DMS 273 treated with DMSO at 0.1 percent for 48 hours (cell line): ENCODE data around the gene YBX2.

Source experiments
- DNase-seq: peaks from one replicate; lab custom pipeline; 2025; lab: John Stamatoyannopoulos, UW

YBX2 gene

GRCh38 chr17:7296189-7296861 is 1.9 kb upstream of the YBX2 start:
- peak; percentile 23 for DNase-seq

- DNase-seq = no peak
These were observed 1.1 kb upstream of the YBX2 start for GRCh38 chr17:7295230-7296180.

DNA sequence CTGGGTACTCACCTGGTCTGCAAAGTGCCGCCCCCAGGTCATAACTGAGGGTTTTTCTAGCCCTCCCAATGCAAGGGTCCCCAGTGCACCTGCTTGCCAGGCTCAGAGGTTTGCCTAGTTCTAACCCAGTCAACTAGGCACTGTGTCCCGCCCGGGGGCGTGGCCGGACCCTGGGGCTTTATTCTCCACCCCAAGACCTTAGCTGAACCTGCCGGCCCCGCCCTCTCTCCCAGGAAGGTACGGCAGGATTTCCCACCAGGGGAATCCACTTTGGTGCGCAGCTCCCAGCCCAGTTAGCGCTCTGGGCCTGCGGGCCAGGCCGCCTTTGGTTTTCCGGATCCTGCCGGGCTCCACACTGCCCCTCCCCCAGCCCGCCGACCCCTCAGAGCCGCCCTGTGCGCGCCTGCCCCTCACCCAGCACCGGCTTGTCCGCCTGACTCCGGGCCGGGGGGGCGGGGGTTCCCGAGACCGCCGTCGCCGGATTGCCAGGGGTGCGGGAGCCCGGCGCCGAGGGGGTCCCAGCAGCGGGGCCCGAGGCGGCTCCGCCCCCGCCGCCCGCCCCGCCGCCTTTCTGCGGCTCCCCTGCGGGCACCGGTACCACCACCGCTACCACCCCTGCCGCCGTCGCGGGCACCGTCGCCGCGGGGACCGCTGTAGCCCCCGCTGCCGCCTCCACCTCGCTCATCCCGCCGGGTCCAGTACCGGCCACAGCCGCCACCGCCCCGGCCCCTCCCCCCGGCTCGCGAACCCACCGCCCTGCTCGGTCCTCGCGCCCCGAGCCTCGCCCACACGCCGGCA is 424 bp downstream of the YBX2 start:
- no peak for DNase-seq

- DNase-seq = no peak
These were observed 1.3 kb downstream of the YBX2 start for GRCh38 chr17:7293159-7293558.

DNA sequence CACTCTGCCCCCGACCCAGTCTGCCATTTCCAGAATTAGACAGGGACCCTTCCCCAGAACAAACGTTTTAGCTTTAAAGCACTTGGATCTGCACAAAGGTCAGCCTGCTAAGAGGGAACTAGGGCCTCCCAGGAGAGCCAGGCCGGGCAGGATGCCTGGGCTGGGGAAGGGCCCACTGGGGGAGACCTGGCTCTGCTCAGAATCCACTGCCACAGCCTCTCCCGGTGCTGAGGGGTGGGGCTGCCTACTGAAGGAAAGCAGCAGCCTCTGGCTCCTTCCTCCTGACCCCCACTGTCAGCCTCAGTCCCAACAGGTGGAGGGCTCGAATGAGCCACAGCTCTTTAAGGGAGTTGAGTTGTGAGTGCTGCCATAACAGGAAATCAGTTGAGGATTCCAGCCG is 1.7 kb downstream of the YBX2 start:
- DNase-seq = no peak

DNA sequence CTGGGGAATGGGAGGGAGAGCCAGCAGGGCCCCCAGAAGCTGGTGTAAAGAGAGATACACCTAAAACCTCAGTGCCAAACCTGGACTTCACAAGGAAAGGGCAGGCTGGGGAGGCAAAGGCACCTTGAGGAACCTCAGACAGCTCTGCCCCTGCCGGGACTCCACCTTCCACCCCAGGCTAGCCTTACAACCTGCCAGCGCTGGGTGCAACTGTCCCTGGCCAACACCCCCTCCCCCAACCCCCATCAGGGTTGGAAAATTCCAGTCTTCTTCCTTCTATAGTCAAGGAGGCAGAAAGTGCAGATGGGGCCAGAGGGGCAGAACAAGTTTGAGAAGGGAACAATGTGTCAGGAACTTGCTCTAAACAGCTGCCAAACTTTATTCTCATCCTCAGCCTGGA is 2.2 kb downstream of the YBX2 start:
- DNase-seq = no peak

GRCh38 chr17:7290685-7291084 is 3.8 kb downstream of the YBX2 start:
- DNase-seq = no peak

DNA sequence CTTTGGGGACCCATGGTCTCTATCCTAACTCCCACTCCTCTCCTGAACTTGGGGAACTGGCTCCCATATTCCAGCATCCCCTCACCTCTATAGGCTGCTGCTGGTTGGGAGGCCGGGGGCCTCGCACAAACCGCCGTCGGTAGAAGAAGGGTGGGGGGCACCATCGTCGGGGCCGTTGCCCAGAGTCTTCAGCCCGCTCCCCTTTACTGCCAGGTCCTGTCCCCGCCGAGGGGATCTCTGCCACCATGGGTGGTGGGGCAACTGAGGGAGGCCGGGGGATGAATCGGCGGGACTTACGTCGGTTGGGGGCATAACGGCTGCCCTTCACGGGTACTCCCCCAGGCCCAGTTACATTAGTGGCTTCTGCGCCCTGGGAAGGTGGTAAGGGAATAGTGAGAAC is 4.3 kb downstream of the YBX2 start:
- no peak for DNase-seq

DNA sequence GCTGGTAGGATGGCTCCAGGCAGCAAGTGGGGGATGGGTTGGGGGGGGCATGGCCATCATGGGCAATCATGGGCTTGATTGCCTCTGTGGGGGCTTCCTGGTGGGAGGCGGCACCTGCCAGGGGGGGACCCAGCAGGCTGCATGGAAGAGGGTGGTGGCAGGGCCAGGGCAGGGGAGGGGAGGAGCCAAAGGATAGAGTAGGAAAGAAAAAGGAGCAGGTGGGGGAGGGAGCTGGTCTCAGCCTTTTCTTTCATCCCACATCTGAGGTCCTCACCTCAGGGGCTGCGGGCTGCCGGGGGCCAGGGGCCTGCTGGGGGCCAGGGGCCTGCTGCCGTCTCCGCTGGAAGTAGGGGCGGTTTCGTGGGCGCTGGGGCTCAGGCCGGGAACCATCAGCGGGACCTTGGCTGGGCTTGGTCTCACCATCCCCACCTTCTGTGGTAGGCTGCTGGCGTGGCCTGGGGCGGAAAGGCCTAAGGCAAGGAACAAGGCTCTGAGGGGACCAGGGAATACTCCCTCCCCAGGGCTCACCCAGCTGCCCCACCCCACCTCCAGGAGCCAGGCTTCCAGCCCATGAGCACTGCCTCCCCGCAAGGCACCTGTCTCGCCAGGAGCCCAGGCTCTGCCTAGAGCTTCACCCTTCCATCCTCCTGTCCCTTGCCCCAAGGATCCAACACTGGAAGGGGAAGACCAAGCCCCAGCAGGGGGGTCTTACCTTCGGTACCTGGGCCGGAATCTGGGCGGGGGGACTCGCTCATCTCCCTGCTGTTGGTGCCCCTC is 5.0 kb downstream of the YBX2 start:
- no peak for DNase-seq

GRCh38 chr17:7285679-7286078 is 8.8 kb downstream of the YBX2 start:
- no peak for DNase-seq

GRCh38 chr17:7284911-7285310 is 9.5 kb downstream of the YBX2 start:
- DNase-seq = no peak

DNA sequence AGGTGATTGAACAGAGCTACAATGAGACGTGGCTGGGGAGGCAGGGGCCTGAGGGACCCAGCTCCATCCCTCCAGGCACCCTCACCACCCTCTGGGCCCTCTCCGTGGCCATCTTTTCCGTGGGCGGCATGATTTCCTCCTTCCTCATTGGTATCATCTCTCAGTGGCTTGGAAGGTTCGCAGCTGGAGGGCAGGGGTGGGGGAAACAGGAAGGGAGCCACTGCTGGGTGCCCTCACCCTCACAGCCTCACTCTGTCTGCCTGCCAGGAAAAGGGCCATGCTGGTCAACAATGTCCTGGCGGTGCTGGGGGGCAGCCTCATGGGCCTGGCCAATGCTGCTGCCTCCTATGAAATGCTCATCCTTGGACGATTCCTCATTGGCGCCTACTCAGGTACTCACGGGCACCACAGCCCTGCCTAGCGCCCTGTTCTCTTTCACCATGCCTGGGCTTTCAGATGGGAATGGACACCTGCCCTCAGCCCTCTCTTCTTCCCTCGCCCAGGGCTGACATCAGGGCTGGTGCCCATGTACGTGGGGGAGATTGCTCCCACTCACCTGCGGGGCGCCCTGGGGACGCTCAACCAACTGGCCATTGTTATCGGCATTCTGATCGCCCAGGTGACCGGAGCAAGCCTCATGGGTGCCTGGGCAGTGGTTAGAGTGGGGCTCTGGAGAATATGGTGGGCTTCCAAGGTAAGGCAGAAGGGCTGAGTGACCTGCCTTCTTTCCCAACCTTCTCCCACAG is 10.8 kb downstream of the YBX2 start:
- no peak for DNase-seq

DNA sequence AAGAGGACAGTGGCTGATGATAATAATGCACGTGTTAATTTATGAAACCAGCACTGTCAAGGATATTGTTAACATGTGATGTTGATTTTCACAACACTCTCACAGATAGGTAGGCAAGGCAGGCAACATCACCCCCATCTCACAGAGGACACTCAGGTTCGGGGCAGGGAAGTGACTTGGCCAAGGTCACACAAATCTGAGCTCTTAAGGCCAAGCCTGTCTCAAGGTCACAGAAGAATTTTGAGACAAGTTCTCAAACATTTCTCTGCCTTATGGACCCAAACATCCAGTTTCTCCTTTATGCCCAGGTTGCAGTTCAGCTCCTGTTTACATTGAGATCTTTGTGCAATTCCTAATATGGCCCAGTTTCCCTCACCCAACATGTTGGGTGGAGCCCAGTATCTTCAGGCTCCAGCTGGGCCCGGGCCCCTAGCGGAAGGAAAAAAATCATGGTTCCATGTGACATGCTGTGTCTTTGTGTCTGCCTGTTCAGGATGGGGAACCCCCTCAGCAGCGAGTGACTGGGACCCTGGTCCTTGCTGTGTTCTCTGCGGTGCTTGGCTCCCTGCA is 11.6 kb downstream of the YBX2 start:
- no peak for DNase-seq

DNA sequence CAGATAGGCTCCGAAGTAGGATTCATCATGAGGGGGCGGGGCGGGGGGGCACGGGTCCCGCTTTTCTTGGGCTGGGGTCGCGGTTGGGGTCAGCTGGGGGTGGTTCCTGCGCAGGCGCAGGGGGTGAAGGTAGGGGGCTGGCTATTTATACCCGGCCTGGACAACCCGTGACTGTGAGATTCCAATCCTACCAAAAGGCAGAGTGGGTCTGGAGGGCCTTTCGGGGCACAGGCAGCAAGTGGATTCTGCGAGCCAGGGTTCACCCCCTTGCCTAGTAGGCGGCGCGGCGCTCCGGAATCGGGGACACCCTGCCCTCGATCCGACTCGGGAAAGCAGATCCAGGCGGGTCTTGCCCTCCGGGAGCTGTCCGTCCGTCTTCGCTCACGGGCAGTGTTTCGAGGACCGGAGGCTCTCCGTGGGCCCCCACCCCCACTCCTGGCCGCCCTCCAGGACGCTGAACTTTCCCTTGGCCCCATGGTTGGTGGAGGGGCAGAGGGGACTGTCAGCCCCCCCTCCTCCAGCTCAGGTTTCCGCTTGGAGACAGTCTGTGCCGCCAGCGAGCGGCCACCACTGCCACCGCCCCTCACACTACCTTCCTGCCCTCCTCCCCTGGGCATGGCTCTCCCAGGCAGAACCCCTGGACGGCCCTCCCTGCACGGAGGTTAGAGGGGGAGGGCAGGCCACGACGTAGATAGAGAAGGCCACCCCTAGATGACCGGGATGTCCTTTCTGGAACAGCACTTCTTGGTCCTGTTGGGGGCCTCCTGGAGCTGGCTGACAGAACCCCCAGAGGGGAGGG is 12.3 kb downstream of the YBX2 start:
- DNase-seq = no peak

GRCh38 chr17:7281074-7281952 is 13.1 kb downstream of the YBX2 start, which contains the start of gene SLC2A4:
SLC2A4 (plus strand) TSS chr17:7281718; CDS start chr17:7281935, 217 bp downstream.
- peak; percentile 78 for DNase-seq

DNA sequence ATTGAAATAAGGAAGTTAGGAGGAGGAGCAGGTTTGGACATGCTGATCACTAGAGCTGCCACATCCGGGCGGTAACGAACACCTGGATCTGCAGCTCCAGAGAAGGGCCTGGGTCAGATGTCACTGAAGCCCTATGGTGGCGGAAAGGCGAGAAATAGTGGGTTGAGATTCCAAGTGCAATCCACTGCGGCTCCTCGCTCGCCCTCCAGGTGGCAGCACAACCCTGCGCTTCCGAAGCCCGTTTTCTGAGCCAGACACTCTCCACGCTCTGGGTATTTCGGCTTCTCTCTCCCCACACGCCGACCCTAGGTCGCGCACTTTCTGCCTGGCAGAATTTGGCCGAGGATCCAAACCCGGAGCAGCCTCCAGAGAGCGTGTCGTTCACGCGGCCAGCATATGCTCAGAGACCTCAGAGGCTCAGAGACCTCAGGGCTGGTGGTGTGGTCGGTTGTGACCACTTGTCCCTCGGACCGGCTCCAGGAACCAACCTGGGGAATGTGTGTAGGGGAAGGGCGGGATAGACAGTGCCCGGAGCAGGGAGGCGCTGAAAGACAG is 13.8 kb downstream of the YBX2 start:
- DNase-seq = peak; percentile 76

GRCh38 chr17:7279448-7279847 is 15.0 kb downstream of the YBX2 start:
- no peak for DNase-seq

DNA sequence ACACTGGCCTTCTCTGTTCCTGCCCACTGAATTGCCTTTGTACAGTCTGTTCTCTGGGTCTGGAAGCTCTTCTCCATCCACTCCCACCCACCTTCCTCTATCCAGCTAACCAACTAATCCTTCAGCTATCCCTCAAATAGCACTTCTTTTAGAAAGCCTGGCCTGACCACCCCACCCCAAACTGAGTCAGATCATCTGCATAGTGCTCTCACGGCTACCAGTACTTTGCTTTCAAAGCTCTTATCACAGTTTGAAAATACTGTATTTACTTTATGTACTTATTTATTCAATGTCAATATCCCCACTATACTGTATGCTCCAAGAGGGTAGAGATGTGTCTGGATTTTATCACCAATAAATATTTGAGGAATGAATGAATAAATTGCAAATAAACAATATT is 27.7 kb downstream of the YBX2 start:
- DNase-seq = no peak

GRCh38 chr17:7263801-7264078 is 30.7 kb downstream of the YBX2 start:
- no peak for DNase-seq
